Measurements from ENCODE around the gene FAM184B.

GRCh38 chr4:17664755-17665154 is 116.7 kb downstream of the FAM184B start:
- no peak for TF ChIP-seq POLR2A (IDR thresholded peaks at IDR 0.05)
- TF ChIP-seq, protein P1, sequence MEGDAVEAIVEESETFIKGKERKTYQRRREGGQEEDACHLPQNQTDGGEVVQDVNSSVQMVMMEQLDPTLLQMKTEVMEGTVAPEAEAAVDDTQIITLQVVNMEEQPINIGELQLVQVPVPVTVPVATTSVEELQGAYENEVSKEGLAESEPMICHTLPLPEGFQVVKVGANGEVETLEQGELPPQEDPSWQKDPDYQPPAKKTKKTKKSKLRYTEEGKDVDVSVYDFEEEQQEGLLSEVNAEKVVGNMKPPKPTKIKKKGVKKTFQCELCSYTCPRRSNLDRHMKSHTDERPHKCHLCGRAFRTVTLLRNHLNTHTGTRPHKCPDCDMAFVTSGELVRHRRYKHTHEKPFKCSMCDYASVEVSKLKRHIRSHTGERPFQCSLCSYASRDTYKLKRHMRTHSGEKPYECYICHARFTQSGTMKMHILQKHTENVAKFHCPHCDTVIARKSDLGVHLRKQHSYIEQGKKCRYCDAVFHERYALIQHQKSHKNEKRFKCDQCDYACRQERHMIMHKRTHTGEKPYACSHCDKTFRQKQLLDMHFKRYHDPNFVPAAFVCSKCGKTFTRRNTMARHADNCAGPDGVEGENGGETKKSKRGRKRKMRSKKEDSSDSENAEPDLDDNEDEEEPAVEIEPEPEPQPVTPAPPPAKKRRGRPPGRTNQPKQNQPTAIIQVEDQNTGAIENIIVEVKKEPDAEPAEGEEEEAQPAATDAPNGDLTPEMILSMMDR (IDR thresholded peaks at IDR 0.05): no peak

Measured in lower leg skin (tissue), 3 donors.